K562 (cell line): ENCODE data around the gene FASTKD1. TPM values are rescaled to one million over a fixed set of nuclear protein-coding genes. Genes with fewer than 3 reads are reported as not detected.
A peak's percentile ranks its signal among the peaks of the same experiment; 100 is the strongest.

Experiments used
- ATAC-seq: fragments of 200-7000 bp; cut with Tn5 transposase; 3 replicates; pipeline ENCODE4 v1.9.1; 2020; ENCODE audit warnings: moderate library complexity
- BruUV-seq: library from RNA; stranded (reverse); fragments of 400-500 nt; replicated peaks from 2 replicates; lab custom pipeline; 2021; lab: Mats Ljungman, UMichigan
- CTCF ChIA-PET: fragments of 300-600 bp; formaldehyde crosslinking; extraction: SDS; loops from one replicate; lab custom pipeline; 2021; ENCODE audit warnings: low intra/inter-chr PET ratio; lab: Yijun Ruan, JAX
- POLR2A ChIA-PET: fragments of 300-600, 350-650 bp; sonication (Branson Sonifier 250); formaldehyde crosslinking; extraction: SDS; loops from one replicate; lab custom pipeline; 2021; ENCODE audit warnings: antibody characterized with exemption, inconsistent platforms; lab: Yijun Ruan, JAX
- DNase-seq, 4 experiments: peaks; one replicate each; pipeline versions ENCODE4 v3.0.0 to v3.0.0-alpha.2; 2011 to 2018; ENCODE audit warnings: low spot score in 3 of 4, mixed read lengths in 3 of 4; ENCODE audit errors: extremely low read depth in 1 of 4
- FAIRE-seq: peaks from 2 replicates; lab custom pipeline; 2011; peaks lifted over from hg19 to GRCh38; lab: Jason Lieb, UNC
- H2AFZ ChIP-seq: 2 replicates; pipeline ENCODE4 v1.6.0; 2011; ENCODE audit warnings: low read depth, low read length, control low read depth, inconsistent platforms
- H3K27ac ChIP-seq: fragments of 200-600 bp; 3 replicates; pipeline ENCODE4 v1.8.0; 2011; ENCODE audit warnings: low read depth, mild to moderate bottlenecking, control low read depth, inconsistent platforms, low read length, moderate library complexity, mixed read lengths; ENCODE audit errors: extremely low read depth
- H3K27me3 ChIP-seq, 2 experiments: fragments of 300-600 bp in 1 of 2; 2 replicates in 1 of 2; 3 replicates in 1 of 2; pipeline versions ENCODE4 v1.6.0 to v1.8.0; 2011; ENCODE audit warnings: inconsistent platforms in 2 of 2, low read length in 2 of 2, mild to moderate bottlenecking in 1 of 2, mixed read lengths in 1 of 2, moderate library complexity in 1 of 2; ENCODE audit not compliant: control insufficient read depth in 2 of 2, insufficient read depth in 2 of 2
- H3K36me3 ChIP-seq: fragments of 300-600 bp; 3 replicates; pipeline ENCODE4 v1.8.0; 2011; ENCODE audit warnings: mild to moderate bottlenecking, low read length, inconsistent platforms; ENCODE audit not compliant: control insufficient read depth, insufficient read depth
- H3K4me1 ChIP-seq, 2 experiments: fragments of 200-600 bp in 1 of 2; replicated peaks in 1 of 2; 2 replicates in 1 of 2; 3 replicates in 1 of 2; pipeline versions ENCODE4 v1.5.1 to v1.8.0; 2011; ENCODE audit warnings: inconsistent platforms in 2 of 2, low read length in 2 of 2, mild to moderate bottlenecking in 1 of 2, mixed read lengths in 1 of 2, moderate library complexity in 1 of 2; ENCODE audit not compliant: control insufficient read depth in 2 of 2, insufficient read depth in 2 of 2
- H3K4me2 ChIP-seq: 2 replicates; pipeline ENCODE4 v1.6.1; 2011; ENCODE audit warnings: low read length, control low read depth, inconsistent platforms, mixed read lengths; ENCODE audit not compliant: insufficient read depth
- H3K4me3 ChIP-seq: fragments of 200-600 bp; sonication (generic), shearing (Covaris generic); 2 replicates; pipeline ENCODE4 v1.5.1; 2016; ENCODE audit warnings: control low read depth, inconsistent platforms
- H3K79me2 ChIP-seq: fragments of 200-600 bp; 3 replicates; pipeline ENCODE4 v1.8.0; 2011; ENCODE audit warnings: low read length, inconsistent platforms; ENCODE audit not compliant: control insufficient read depth, insufficient read depth
- H3K9ac ChIP-seq, 2 experiments: 2 replicates each; pipeline versions ENCODE4 v1.6.0 to v1.6.1; 2011; ENCODE audit warnings: low read depth in 2 of 2, low read length in 2 of 2, control low read depth in 1 of 2, inconsistent platforms in 1 of 2, mild to moderate bottlenecking in 1 of 2, mixed read lengths in 1 of 2; ENCODE audit not compliant: insufficient read depth in 1 of 2
- H3K9me1 ChIP-seq: one replicate; pipeline ENCODE4 v1.6.0; 2011; ENCODE audit warnings: inconsistent platforms, mild to moderate bottlenecking, low read length, moderate library complexity; ENCODE audit not compliant: control insufficient read depth, insufficient read depth
- H3K9me3 ChIP-seq: replicated peaks from 2 replicates; pipeline ENCODE4 v1.5.1; 2011; ENCODE audit warnings: low read depth, low read length, inconsistent platforms; ENCODE audit not compliant: control insufficient read depth, insufficient read depth
- H4K20me1 ChIP-seq: replicated peaks from 2 replicates; pipeline ENCODE4 v1.6.1; 2011; ENCODE audit warnings: low read length, inconsistent platforms, mixed read lengths; ENCODE audit not compliant: control insufficient read depth, insufficient read depth
- CBX8 ChIP-seq: fragments of 200-600 bp; sonication (generic); IDR thresholded peaks from 2 replicates; pipeline ENCODE4 v1.6.1; 2012; ENCODE audit warnings: borderline replicate concordance, mixed run types, low read depth, mild to moderate bottlenecking, moderate library complexity, mixed read lengths, low read length, control low read depth, inconsistent platforms; ENCODE audit not compliant: poor library complexity, severe bottlenecking; ENCODE audit errors: extremely low read depth
- DACH1 ChIP-seq: fragments of 450-650 bp; IDR thresholded peaks from 2 replicates; pipeline ENCODE4 v1.6.1; 2018; ENCODE audit not compliant: partially characterized antibody
- ETS1 ChIP-seq: conservative IDR thresholded peaks from 2 replicates; pipeline ENCODE4 v1.6.1; 2011; ENCODE audit warnings: low read depth, mild to moderate bottlenecking, low read length; ENCODE audit not compliant: control insufficient read depth
- NCOA2 ChIP-seq, 2 experiments: fragments of 450-650 bp; IDR thresholded peaks; 2 replicates each; pipeline ENCODE4 v1.6.1; 2018; ENCODE audit warnings: mild to moderate bottlenecking in 2 of 2, moderate library complexity in 1 of 2; ENCODE audit not compliant: partially characterized antibody in 2 of 2
- NR2F6 ChIP-seq: fragments of 450-650 bp; formaldehyde crosslinking; IDR thresholded peaks from 2 replicates; pipeline ENCODE4 v1.4.0; 2020; ENCODE audit warnings: mild to moderate bottlenecking
- PKNOX1 ChIP-seq: fragments of 450-650 bp; IDR thresholded peaks from 2 replicates; pipeline ENCODE4 v1.6.1; 2016
- THAP12 ChIP-seq: fragments of 250-450 bp; sonication (Bioruptor Pico); IDR thresholded peaks from 2 replicates; pipeline ENCODE4 v1.9.0; 2021; ENCODE audit warnings: mild to moderate bottlenecking, inconsistent platforms
- ZNF431 ChIP-seq: sonication (generic); formaldehyde crosslinking; IDR thresholded peaks from 2 replicates; pipeline ENCODE4 v1.8.0; 2022; ENCODE audit warnings: mild to moderate bottlenecking, missing genetic modification reagents
- WGBS: fragments of 100-300 bp; shearing (Covaris generic); methylation state at CpG from one replicate; pipeline ENCODE4 v1.1.6; 2016; ENCODE audit warnings: low coverage, mixed read lengths; ENCODE audit not compliant: insufficient coverage; ENCODE audit errors: missing lambda C conversion rate; 5-methylcytosine and 5-hydroxymethylcytosine counted together
- in situ Hi-C: fragments of 300-500 bp; cut with MboI; formaldehyde crosslinking; loops from 4 replicates; pipeline ENCODE4 v1.15.0; 2018; ENCODE audit warnings: inconsistent platforms, mixed read lengths
- intact Hi-C: fragments of 100-400 bp; cut with micrococcal nuclease; formaldehyde crosslinking; loops from 2 replicates; pipeline ENCODE4 v1.14.2; 2022
- polyA plus RNA-seq, 8 experiments: library from polyadenylated mRNA; depleted of rRNA in 4 of 8; stranded (reverse) in 5 of 8; unstranded in 3 of 8; fragments of >200 nt; fragmentation: Nextera tagmentation in 2 of 8; fragmentation: Illumina TruSeq in 1 of 8; extraction: Ambion mirVana in 2 of 8; extraction: Trizol in 1 of 8; gene quantifications; 2 replicates each; pipeline versions ENCODE4 v1.2.1 to v1.2.3, GENCODE V29; 2011 to 2014; ENCODE audit warnings: inconsistent platforms in 1 of 8, missing spikeins in 1 of 8
- total RNA-seq, 7 experiments: library from RNA; depleted of rRNA in 6 of 7; stranded (reverse); fragments of >200 nt in 6 of 7; fragmentation: Illumina TruSeq in 2 of 7; extraction: Trizol in 2 of 7; gene quantifications; 2 replicates each; pipeline versions ENCODE4 v1.2.1 to v1.2.3, GENCODE V29; 2011 to 2021; ENCODE audit warnings: low replicate concordance in 1 of 7

The FASTKD1 gene
- total and polyA plus RNA-seq, 9 of the 15 experiments (the other 6 are each of a cell fraction or from before 2014, with no cell fraction given): 63.5 to 134 (median 119) TPM

GRCh38 chr2:169561364-169561763 is 12.3 kb downstream of the FASTKD1 start:
- TF ChIP-seq ETS1: no peak
- TF ChIP-seq DACH1: peak; percentile 86
- TF ChIP-seq THAP12 (CRISPR knock-in tag): no peak
- peak; percentile 40; the same call in 1 of the 2 replicates for TF ChIP-seq ZNF431 (CRISPR knock-in tag)
- peak in 1 of 2 experiments; percentile 22 for TF ChIP-seq NCOA2 (IDR thresholded peaks at IDR 0.05; ENCODE audit: partially characterized antibody in 2 of 2)
- TF ChIP-seq CBX8: no peak
- TF ChIP-seq NR2F6 (CRISPR knock-in tag): no peak
- no peak for TF ChIP-seq PKNOX1
- no peak overlapping the region for H3K27ac ChIP-seq
- no peak for ATAC-seq
- H3K4me1 ChIP-seq: no peaks in the 10 kb centered on the region
- BruUV-seq: no TSS peak
- DNase-seq: no peak
- no peak overlapping the region for H2AFZ ChIP-seq
- H4K20me1 ChIP-seq: no peaks in the 10 kb centered on the region
- no peaks in the 10 kb centered on the region for H3K9me1 ChIP-seq
- H3K79me2 ChIP-seq: peaks cover 6% of the 10 kb centered on the region; the same call in 1 of the 3 replicates
- no peak overlapping the region for H3K4me3 ChIP-seq
- 100% methylated on average over 1 of the region's 1 CpG for WGBS
- in situ Hi-C loops (no loop called here), intact Hi-C loops (no loop called here)
- no peak overlapping the region for H3K4me2 ChIP-seq
- no peaks in the 10 kb centered on the region for H3K9me3 ChIP-seq
- FAIRE-seq: no peak
- ChIA-PET POLR2A (interaction anchor here (0.6 to 3.4 kb wide), 2 partner anchors 11 to 33 kb away, joined by 3 to 17 read pairs; partner anchors contain the start of gene FASTKD1), CTCF (no interaction called here)
- H3K9ac ChIP-seq: no peak overlapping the region
- H3K36me3 ChIP-seq: peaks cover 61% of the 10 kb centered on the region
- no peaks in the 10 kb centered on the region for H3K27me3 ChIP-seq
